GM12892 (cell line): ENCODE measurements around the gene KCNJ5. TPM values are rescaled to one million over a fixed set of nuclear protein-coding genes. Genes with fewer than 3 reads are reported as not detected.

Source experiments
- DNase-seq: peaks from one replicate; pipeline ENCODE4 v3.0.0; 2011; ENCODE audit not compliant: insufficient read length
- FAIRE-seq: peaks from 2 replicates; lab custom pipeline; 2011; peaks lifted over from hg19 to GRCh38; lab: Jason Lieb, UNC
- POLR2A ChIP-seq: IDR thresholded peaks from 2 replicates; pipeline ENCODE4 v1.6.1; 2011; ENCODE audit warnings: low read depth, low read length, control low read depth
- POLR2AphosphoS5 ChIP-seq: IDR thresholded peaks from 2 replicates; pipeline ENCODE4 v1.6.1; 2011; ENCODE audit warnings: low read depth, low read length, control low read depth
- TAF1 ChIP-seq: IDR thresholded peaks from 2 replicates; pipeline ENCODE4 v1.6.1; 2011; ENCODE audit warnings: low read depth, mild to moderate bottlenecking, control low read depth, low read length, borderline replicate concordance
- polyA plus RNA-seq: library from polyadenylated mRNA; unstranded; fragments of >200 nt; gene quantifications from one replicate; pipeline ENCODE4 v1.2.1, GENCODE V29; 2012; ENCODE audit warnings: missing spikeins, inconsistent platforms; ENCODE audit not compliant: missing spikeins

The KCNJ5 gene
- not detected for polyA plus RNA-seq

DNA sequence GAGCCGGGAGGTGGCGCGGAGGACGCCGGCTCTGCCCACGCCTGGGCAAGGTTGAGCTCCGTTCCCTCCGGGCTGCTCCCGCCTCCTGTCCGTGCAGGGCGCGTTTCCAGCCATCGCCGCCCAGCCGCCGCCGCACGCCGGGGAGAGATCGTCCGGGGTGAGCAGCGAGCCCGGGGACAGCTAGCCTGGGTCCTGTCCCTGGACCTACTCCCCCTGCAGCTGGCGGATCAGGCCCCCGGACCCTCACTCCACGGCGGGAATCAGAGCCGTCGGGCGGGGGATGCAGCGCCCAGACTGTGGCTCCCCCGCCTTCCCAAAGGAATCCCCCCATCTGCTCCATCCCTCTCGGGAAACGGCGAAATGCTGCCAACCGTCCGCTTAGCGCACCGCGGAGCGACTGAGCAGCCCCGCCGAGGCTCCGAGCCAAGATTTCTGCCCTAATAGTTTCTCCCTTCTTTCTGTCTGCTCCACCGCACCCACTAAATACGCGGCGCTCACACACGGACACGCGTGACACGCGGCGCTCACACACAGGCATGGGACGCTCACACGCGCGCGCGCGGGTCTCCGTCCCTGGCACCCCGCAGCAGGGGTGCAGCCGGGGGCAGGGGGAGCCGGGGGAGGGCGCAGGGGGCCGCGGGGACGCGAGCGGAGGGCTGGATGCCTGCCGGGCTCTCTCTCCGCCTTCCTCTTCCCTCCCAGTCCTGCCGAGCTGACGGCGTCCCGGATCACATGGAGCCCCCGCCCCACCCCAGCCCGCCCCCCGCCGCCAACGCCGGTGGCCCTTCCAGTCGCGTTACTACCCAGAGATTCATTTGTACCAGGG is at the start of gene KCNJ5:
Gene KCNJ5, plus strand, starts transcription at position 814 of the 826 bp plus-strand sequence. CDS start 19,918 bp downstream, outside the sequence.
- TF ChIP-seq TAF1 (no peak), POLR2AphosphoS5 (no peak), POLR2A (no peak)
- no peak for DNase-seq
- no peak for FAIRE-seq

DNA sequence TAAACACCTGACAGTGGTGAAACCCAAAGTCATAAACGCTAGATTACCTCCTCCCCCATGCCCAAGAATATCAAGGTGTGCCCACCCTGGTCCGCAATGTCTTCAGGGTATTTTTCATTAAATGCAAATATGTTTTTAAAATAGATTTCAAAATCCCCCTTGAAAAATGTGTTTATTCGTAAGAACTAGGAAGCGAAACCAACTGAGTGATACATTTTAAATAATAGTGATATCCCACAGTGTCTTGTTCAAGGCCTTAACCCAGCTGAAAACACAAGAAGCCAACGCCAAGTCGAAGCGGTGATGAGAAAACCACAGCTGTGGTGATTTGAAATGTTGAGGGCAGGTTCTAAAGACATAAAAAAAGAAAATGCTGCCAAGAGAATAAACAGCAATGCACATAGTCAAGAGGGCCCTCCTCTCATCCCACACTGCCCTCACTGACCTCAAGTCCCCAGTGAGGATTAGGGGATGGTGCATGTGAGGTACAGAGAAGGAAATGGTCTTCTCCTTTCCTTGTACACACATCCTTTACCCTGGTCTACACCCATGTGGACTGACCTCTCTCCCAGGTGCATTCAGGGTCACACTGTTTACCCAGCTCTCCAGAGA is 49.6 kb upstream of the KCNJ5 start:
- peak; percentile 95 for FAIRE-seq
- DNase-seq = no peak
- no peak for TF ChIP-seq TAF1
- TF ChIP-seq POLR2A = no peak
- no peak for TF ChIP-seq POLR2AphosphoS5

- peak; percentile 38 for FAIRE-seq
- DNase-seq = no peak
- no peak for TF ChIP-seq POLR2A
- no peak for TF ChIP-seq POLR2AphosphoS5
- TF ChIP-seq TAF1 = no peak
These were observed 47.9 kb upstream of the KCNJ5 start for GRCh38 chr11:128843198-128843785.

GRCh38 chr11:128845334-128845780 is 45.8 kb upstream of the KCNJ5 start:
- DNase-seq (no peak), FAIRE-seq (peak; percentile 87)
- TF ChIP-seq POLR2AphosphoS5 (no peak), TAF1 (no peak), POLR2A (no peak)

- no peak for DNase-seq
- no peak for FAIRE-seq
These were observed 44.2 kb upstream of the KCNJ5 start for GRCh38 chr11:128846985-128847384.

DNA sequence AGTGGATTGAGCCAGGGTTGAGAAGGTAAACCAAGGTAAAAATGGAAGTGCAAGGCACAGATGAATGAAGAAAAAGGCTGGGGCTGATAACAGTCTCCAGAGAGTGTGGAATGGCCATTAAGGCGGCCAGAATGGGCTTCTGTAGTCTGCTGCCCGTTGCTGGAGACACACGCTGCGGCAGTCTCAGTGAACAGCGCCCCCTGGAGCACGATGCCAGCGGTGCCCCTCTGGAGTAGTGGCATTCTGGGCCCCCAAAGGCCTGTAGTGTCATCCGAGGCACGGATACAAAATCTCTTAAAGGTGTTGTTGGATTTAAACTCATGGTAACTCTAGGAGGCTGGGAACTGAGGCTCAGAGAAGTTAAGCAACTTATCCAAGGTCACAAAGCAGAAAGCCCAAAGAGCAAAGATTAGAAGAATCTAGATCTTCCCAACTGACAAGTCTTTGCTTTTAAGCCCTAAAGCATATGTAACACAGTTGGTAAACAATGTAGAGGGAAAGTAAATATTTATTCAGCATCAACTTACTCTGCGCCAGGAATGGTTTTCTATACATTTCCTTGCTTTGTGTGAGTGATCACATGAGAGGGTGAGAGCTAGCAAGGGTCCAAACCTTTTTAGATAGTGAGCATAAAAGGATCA is 42.2 kb upstream of the KCNJ5 start:
- FAIRE-seq (peak; percentile 91), DNase-seq (peak; percentile 60)
- TF ChIP-seq POLR2AphosphoS5 (no peak), TAF1 (no peak), POLR2A (no peak)

More at GRCh38 chr11:128846985-128847384, 44.2 kb upstream of the KCNJ5 start:
- no peak for TF ChIP-seq TAF1
- no peak for TF ChIP-seq POLR2A
- TF ChIP-seq POLR2AphosphoS5 = no peak

DNA sequence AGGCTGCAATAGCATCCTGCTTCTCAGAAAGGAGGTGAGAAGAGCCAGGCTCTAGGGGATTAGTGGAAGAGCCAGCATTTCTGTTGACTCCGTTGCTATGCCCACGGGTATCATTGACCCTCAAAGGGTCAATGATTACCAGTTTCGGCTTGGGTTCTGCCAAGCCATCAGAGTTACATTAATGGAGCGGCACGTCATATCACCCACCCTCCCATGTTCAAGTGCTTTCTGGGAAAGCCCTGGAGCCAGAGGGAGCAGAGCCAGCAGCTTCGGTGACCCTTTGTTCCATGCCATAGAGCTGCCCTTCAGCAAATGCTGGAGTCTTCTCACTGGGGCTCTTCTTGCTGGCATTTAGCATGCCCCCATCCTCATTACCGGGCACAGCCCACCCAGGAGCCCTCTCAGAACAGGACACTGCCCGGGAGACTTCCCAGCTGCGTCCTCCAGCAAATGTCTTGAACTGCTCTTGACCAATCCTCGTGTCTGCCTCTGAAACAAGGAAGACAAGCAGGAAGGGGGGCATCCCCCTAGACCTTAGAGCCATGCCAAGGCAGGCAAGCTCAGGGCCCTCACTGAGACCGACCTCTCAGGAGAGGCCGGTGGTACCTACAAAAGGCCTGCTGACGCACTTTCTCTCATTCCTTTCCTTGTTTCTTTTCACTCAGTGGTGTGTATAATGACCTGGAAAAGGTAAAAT is 38.7 kb upstream of the KCNJ5 start:
- no peak for TF ChIP-seq POLR2AphosphoS5
- no peak for TF ChIP-seq POLR2A
- TF ChIP-seq TAF1 = no peak
- DNase-seq (no peak), FAIRE-seq (no peak)

GRCh38 chr11:128853559-128853958 is 37.6 kb upstream of the KCNJ5 start:
- no peak for DNase-seq
- no peak for FAIRE-seq
- no peak for TF ChIP-seq POLR2A
- no peak for TF ChIP-seq POLR2AphosphoS5
- TF ChIP-seq TAF1 = no peak

DNA sequence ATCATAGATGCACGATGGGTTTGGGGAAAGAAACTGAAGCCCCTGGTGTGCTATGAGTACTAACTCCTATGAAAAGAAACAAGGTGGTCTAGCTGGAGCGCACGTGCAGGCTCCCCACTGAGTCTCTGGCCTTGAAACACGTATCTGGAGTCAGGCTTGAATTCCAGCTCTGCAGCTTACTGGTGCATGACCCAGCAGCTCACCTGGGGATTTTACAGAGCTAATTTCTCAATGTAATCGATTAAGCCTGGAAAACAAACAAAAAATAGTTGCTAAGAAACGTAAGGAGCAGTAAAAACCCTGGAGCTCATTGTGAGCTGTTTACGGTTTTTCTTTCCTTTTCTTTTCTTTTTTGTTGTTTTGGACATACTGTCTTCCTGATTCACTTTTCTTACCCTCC is 36.3 kb upstream of the KCNJ5 start:
- TF ChIP-seq POLR2A (no peak), POLR2AphosphoS5 (no peak), TAF1 (no peak)
- no peak for FAIRE-seq
- DNase-seq = no peak

GRCh38 chr11:128856241-128856640 is 34.9 kb upstream of the KCNJ5 start:
- TF ChIP-seq TAF1 = no peak
- TF ChIP-seq POLR2A = no peak
- TF ChIP-seq POLR2AphosphoS5 = no peak
- FAIRE-seq (no peak), DNase-seq (no peak)

- FAIRE-seq (no peak), DNase-seq (no peak)
- TF ChIP-seq POLR2A (no peak), TAF1 (no peak), POLR2AphosphoS5 (no peak)
These were observed 33.8 kb upstream of the KCNJ5 start for GRCh38 chr11:128857341-128857740.
